Stimulated activated CD8-positive, alpha-beta memory T cell treated with anti-CD3 and anti-CD28 coated beads, Interleukin-15, amount 100 ng/mL, for 48 hours (primary cell): Measurements from ENCODE around the gene GNB1.

Experiments used
- DNase-seq, 2 donors: peaks; one replicate each; pipeline ENCODE4 v3.0.0-alpha.2; 2020; ENCODE audit warnings: low read depth in 2 of 2

Gene GNB1

DNA sequence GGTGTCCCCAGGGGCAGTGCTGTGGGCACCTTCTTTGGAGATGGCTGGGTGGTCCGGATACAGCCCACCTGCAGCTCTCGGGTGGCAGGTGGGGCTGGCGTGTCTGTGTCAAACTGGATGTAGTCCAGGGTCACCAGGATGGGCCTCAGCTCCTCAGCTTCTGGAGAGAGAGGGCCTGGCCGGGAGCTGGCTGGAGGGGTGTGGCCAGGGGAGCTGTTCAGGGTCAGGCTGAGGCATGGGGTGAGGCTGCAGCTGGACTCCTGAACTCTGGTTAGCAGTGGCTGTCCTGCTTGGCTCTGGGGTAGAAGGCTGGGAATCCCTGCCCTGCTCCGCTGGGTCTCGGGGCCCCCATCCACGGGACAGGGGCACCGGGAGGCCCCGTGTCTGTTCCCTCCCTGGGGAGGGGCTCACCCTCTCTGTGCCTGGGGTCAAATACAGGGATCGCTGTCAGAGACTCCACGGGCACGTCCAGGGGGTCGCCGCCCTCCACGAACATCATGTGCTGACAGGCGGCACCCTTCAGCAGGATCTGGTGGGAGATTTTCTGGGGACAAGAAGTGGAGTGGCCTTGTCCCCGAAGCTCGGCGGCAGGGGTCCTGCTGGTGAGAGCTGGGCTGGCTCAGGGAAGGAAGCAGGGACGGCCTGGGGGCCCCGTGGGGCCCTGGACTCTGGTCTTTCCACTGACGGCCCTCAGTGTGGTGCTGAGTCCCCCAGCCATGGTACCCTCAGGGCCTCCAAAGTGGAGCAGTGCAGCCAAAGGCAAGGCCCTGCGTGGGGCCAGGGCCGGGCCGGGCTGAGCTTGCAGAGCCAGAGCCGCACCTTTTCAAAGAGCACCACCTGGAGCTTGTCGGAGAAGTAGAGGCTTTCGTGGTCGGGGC is 32.3 kb upstream of the GNB1 start:
- no peak for DNase-seq

DNA sequence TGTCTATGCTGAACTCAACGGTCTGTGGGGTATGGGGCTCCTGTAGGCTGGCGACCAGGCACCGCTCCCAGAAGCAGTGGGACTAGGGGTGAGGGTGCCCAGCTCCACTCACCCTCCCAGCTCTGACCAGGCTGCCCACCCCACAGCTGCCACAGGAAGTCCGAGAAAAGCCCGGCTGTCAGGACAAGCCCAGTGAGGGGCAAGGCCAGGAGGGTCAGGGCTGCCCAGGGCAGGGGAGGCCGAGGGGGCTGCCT is 31.7 kb upstream of the GNB1 start:
- no peak for DNase-seq

DNA sequence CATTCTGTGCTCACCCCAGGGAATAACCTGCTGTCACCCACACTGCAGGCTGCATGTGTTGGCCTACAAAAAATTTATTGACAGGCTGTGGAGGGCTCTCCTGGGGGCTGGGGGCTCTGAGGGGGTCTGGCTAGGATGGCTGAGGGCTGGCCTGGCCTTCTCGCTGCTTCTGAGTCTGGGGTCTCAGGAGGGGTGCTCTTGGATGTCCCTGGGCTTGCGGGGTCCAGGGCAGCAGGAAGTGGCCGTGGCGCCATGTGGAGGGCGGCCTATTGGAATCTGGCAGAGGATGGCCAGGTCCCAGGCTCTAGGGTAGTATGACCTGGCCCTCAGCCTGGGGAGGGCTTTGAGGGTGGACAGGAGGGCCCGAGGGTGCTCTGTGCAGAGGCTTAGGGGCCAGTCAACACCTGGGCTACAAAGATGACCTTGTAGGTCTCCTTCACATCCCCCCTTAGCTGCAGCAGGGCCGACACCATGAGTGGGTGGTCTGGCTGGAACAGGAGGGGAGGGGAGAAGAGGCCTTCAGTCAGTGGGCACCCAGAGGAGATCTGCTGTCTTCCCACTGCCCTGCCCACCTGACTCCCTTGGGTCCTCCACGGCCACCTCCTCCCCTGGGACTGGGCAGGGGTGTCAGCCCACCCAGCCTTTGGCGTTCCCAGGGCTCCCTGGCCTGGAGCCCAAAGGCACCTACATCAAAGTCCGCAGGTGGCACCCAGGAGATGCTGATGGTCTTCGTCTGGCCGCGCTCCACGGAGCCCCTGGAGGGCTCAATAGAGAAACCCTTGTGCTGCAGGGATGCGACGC is 31.2 kb upstream of the GNB1 start:
- no peak for DNase-seq

- no peak for DNase-seq
These were observed 30.6 kb upstream of the GNB1 start for GRCh38 chr1:1921459-1921862.

DNA sequence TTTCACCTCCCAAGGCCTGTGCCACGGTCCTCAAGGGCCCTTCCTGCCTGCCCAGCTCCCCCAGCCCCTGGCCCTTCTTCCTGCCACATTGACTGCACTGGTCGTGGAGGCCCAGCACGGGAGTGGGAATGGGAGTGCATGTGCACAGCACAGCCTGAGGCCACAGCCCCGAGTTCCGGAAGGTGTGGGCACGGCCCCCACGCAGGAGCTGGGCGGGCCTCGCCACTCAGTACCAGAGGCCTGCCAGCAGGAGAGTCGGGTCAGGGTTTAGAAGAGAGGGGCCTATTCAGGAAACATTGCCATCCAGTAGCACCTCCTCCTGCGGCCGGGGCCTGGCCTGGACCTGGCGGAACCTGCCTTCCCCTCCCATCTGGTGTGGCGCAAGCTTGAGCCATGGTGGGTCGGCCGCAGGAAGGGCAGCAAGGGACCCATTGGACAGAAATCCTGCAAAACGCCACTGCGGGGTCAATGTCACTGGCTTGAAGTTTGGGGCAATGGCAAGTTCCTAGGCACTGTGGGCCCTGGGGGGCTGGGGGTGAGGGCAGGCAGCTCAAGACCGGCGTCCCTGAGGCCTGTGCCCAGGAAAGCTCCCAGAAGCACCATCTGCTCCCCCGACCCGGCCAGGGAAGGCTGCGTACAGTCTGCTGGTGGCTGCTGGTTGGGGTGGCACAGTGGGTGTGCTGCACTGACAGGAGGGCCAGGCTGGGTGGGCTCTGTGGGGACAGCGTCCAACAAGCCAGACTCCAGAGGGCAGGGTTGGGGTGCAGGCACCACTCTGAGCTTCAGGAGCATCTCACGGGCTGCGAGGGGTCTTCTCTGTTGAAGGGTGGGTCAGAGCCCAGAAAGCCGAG is 29.9 kb upstream of the GNB1 start:
- DNase-seq = no peak

- DNase-seq = no peak
These were observed 29.2 kb upstream of the GNB1 start for GRCh38 chr1:1920057-1920607.

GRCh38 chr1:1919304-1920056 is 28.6 kb upstream of the GNB1 start:
- DNase-seq = peak; percentile 98

- DNase-seq = no peak
These were observed 28.0 kb upstream of the GNB1 start, which contains the start of gene TMEM52 for GRCh38 chr1:1918901-1919303. TMEM52 (minus strand) TSS chr1:1919279; CDS start chr1:1919265, 14 bp downstream.

- DNase-seq = no peak
These were observed 27.4 kb upstream of the GNB1 start for GRCh38 chr1:1917995-1918900.

DNA sequence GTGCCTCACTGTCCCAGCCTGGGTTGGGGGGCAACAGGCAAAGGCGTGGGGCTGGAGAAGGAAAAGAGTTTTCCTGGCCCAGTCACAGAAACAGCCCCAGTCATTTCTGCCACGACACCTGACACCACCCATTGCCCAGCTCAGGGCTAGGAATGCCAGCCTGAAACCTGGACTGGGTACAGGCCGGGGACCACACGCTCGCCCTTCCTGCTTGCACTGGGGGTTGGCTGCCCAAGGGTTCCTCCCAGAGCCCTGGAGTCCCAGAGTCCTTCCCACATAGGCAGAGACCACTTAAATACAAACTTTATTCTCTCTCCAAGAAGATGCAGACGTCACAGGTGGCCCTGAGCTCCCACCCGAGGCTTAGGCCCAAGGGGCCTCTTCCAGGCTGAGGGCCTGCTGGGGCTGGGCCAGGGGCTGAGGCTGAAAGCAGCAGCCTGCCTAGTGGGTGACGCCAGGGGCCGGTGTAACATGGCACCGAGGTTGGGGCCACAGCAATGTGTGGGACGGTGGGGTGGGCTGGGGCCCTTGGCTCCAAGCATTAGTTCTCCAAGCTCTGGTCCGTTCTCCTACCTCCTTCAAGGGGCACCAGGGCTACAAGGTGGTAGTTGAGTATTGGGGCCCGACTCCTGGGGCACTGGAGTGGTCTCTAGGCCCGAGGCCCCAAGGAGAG is 26.6 kb upstream of the GNB1 start:
- DNase-seq = no peak

DNA sequence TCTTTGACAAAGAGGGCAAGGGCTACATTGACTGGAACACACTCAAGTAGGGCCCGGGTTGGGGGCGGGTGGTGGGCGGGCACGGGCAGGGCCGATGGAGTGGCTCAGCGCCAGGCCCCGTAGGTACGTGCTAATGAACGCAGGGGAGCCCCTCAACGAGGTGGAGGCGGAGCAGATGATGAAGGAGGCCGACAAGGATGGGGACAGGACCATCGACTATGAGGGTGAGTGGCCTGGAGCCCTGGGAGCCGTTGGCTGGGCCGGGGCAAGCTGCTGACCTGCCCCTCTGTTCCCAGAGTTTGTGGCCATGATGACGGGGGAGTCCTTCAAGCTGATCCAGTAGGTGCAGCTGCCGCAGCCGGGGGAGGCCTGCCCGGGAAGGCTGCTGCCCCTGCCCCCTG is 26.0 kb upstream of the GNB1 start:
- DNase-seq = no peak

GRCh38 chr1:1915911-1916840 is 25.3 kb upstream of the GNB1 start:
- DNase-seq = no peak

- no peak for DNase-seq
These were observed 24.2 kb upstream of the GNB1 start, which contains the start of gene CALML6 for GRCh38 chr1:1914971-1915692. CALML6 (plus strand) TSS chr1:1915260; CDS start chr1:1915281, 21 bp downstream.

GRCh38 chr1:1914101-1914970 is 23.4 kb upstream of the GNB1 start:
- no peak for DNase-seq

DNA sequence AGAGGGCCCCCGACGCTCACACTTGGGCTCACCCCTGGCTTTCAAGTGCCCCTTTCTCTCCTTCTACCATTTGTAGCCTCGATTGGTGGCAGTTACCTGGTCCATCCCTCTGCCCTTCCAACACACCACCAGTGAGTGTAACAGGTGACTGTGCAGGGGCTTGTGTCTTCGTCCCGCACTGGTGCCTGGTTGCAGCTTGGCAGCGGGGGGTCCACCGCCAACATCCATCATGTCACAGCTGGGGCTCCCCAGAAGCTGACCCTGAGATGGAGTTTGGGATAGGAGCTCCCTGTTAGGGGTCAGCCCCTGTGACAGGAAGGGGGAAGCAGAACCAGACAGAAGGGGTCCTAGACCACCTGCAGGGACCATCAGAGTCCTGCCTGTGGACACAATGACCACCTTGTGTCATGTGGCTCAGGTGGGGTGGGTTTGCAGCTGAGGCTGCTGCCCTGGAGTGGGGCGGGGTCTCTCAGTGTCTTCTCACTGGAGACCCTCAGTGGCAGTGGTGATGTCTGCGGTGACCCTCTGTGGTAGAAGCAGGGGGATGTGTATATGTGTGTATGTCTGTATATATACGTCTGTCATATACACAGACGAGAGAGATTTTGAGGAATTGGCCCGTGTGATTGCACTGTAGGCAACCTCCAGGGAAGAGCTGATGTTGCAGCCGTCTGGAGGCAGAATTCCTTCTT is 20.6 kb upstream of the GNB1 start:
- DNase-seq = no peak
